ENCODE data around the gene CBLN3. TPM values are rescaled to one million over a fixed set of nuclear protein-coding genes. Genes with fewer than 3 reads are reported as not detected.

Gene CBLN3
- total RNA-seq, 1 donor from 2014 or later = 61.1 TPM

DNA sequence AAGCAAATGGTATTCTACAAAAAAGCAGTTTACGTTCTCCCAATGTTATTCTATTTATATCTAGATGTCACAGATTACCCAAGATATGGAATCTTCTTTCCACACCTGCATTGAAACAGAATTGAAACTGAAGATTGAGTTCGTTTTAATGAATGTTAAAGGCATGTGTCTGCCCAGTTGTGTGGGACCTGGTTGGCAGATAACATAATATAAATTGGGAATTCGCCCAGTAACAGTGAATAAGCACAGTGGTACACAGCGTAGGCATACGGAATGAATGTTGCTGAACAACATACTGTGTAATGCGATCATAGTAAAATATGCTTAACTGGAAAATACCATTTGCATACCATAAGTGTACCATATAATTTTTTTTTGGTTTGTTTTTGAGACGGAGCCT is 4.6 kb upstream of the CBLN3 start:
- no peak for ATAC-seq (ENCODE audit: low read depth)
- POLR2A ChIA-PET = interaction anchor here (0.6 to 4.2 kb wide), 3 partner anchors 101 to 298 kb away, joined by 3 to 44 read pairs (median 5); partner anchors contain the start of gene PSME1
- Mint-ChIP-seq H3K27ac (no peak overlapping the region), H3K4me1 (peaks cover 69% of the 10 kb centered on the region), H3K9me3 (no peaks in the 10 kb centered on the region), H3K36me3 (ENCODE audit: low read depth) (peaks cover 78% of the 10 kb centered on the region), H3K4me3 (no peak overlapping the region), H3K27me3 (no peaks in the 10 kb centered on the region)
- no peak for DNase-seq
- TF ChIP-seq, protein P1, sequence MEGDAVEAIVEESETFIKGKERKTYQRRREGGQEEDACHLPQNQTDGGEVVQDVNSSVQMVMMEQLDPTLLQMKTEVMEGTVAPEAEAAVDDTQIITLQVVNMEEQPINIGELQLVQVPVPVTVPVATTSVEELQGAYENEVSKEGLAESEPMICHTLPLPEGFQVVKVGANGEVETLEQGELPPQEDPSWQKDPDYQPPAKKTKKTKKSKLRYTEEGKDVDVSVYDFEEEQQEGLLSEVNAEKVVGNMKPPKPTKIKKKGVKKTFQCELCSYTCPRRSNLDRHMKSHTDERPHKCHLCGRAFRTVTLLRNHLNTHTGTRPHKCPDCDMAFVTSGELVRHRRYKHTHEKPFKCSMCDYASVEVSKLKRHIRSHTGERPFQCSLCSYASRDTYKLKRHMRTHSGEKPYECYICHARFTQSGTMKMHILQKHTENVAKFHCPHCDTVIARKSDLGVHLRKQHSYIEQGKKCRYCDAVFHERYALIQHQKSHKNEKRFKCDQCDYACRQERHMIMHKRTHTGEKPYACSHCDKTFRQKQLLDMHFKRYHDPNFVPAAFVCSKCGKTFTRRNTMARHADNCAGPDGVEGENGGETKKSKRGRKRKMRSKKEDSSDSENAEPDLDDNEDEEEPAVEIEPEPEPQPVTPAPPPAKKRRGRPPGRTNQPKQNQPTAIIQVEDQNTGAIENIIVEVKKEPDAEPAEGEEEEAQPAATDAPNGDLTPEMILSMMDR (IDR thresholded peaks at IDR 0.05) = no peak
- intact Hi-C loops (cut with micrococcal nuclease) = loop anchor here (5.0 kb wide), 3 partner anchors 37 to 1132 kb away; partner anchors contain the start of genes NYNRIN, PPP1R3E and TM9SF1
- CTCF ChIA-PET = interaction anchor here (4.2 to 9.3 kb wide), 2 partner anchors 68 to 103 kb away, joined by 44 to 353 read pairs; partner anchors contain the start of gene ADCY4

DNA sequence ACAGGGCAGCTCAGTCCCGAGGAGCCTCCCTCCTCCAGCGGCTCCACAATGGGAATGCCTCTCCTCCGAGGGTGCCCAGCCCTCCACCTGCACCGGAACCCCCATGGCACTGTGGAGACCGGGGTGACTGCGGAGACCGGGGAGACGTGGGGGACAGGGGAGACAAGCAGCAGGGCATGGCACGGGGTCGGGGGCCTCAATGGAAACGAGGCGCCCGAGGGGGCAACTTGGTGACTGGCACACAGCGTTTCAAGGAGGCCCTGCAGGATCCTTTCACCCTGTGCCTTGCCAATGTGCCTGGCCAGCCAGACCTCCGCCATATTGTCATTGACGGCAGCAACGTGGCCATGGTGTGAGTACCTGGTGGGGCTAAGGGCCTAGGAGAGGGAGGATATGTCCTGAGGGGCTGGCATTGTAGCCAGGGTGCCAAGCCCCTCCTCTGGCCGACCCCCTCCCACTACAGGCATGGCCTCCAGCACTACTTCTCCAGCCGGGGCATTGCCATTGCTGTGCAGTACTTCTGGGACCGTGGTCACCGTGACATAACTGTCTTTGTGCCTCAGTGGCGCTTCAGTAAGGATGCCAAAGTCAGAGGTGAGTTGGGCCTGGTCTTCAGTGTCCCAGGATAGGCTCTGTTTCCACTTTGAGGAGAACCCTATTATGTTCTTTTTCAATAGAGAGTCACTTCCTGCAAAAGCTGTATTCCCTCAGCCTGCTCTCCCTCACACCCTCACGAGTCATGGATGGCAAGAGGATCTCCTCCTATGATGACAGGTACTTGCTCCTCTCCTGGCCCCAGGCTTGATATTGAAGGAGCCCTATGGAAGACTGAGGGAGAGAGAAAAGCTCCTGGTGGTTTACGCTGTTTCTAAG is 3.0 kb upstream of the CBLN3 start:
- TF ChIP-seq, protein P1 (IDR thresholded peaks at IDR 0.05) = no peak
- POLR2A ChIA-PET = interaction anchor here (0.9 to 5.6 kb wide), 18 partner anchors 9 to 339 kb away, joined by 3 to 257 read pairs (median 18); partner anchors contain the start of genes ADCY4, CHMP4A, CIDEB and DCAF11
- no peak for ATAC-seq (ENCODE audit: low read depth)
- no peak overlapping the region for H3K27ac Mint-ChIP-seq
- peaks cover 63% of the 10 kb centered on the region for H3K36me3 Mint-ChIP-seq (ENCODE audit: low read depth)
- no peak for DNase-seq
- H3K4me1 Mint-ChIP-seq = peaks cover 60% of the 10 kb centered on the region
- H3K27me3 Mint-ChIP-seq = no peaks in the 10 kb centered on the region
- H3K9me3 Mint-ChIP-seq = no peaks in the 10 kb centered on the region
- intact Hi-C loops (cut with micrococcal nuclease) = loop anchor here (5.0 kb wide), 3 partner anchors 35 to 1130 kb away; partner anchors contain the start of genes NYNRIN, PPP1R3E and TM9SF1
- no peak overlapping the region for H3K4me3 Mint-ChIP-seq
- CTCF ChIA-PET = interaction anchor here (0.9 to 9.3 kb wide), 26 partner anchors 9 to 342 kb away, joined by 3 to 353 read pairs (median 6); partner anchors contain the start of genes ADCY4, CIDEB, LTB4R and MDP1

DNA sequence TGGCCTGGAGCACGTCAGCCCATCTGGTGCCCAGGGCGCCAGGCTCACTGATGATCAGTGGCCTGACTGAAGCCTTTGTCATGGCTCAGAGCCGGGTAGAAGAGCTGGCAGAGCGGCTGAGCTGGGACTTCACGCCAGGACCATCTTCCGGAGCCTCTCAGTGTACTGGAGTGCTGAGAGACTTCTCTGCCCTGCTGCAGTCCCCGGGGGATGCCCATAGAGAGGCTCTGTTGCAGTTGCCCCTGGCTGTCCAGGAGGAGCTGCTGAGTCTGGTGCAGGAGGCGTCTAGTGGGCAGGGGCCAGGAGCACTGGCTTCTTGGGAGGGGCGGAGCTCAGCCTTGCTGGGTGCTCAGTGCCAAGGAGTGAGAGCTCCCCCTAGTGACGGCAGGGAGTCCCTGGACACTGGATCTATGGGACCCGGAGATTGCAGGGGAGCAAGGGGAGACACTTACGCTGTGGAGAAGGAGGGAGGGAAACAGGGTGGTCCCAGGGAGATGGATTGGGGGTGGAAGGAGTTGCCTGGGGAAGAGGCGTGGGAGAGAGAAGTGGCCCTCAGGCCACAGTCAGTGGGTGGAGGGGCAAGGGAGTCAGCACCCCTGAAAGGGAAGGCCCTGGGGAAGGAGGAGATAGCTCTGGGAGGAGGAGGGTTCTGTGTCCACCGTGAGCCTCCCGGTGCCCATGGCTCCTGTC is 2.2 kb upstream of the CBLN3 start:
- TF ChIP-seq, protein P1 (IDR thresholded peaks at IDR 0.05) = peak; percentile 49
- ATAC-seq (ENCODE audit: low read depth) (peak; percentile 41), DNase-seq (peak; percentile 73)
- Mint-ChIP-seq H3K36me3 (ENCODE audit: low read depth) (peaks cover 56% of the 10 kb centered on the region), H3K27me3 (no peaks in the 10 kb centered on the region), H3K27ac (peak overlapping the region; percentile 97), H3K4me3 (peak overlapping the region; percentile 93), H3K9me3 (no peaks in the 10 kb centered on the region), H3K4me1 (peaks cover 53% of the 10 kb centered on the region)
- intact Hi-C loops (cut with micrococcal nuclease) = loop anchor here (1.0 to 5.0 kb wide), 20 partner anchors 11 to 1129 kb away; partner anchors contain the start of genes CHMP4A, DCAF11, DHRS1 and GMPR2
- POLR2A ChIA-PET = interaction anchor here (0.6 to 5.6 kb wide), 33 partner anchors 10 to 1112 kb away, joined by 3 to 257 read pairs (median 8); partner anchors contain the start of genes ADCY4, CHMP4A, CIDEB and DCAF11
- CTCF ChIA-PET = interaction anchor here (0.6 to 9.3 kb wide), 37 partner anchors 9 to 344 kb away, joined by 3 to 353 read pairs (median 5); partner anchors contain the start of genes ADCY4, CHMP4A, CIDEB and LTB4R

DNA sequence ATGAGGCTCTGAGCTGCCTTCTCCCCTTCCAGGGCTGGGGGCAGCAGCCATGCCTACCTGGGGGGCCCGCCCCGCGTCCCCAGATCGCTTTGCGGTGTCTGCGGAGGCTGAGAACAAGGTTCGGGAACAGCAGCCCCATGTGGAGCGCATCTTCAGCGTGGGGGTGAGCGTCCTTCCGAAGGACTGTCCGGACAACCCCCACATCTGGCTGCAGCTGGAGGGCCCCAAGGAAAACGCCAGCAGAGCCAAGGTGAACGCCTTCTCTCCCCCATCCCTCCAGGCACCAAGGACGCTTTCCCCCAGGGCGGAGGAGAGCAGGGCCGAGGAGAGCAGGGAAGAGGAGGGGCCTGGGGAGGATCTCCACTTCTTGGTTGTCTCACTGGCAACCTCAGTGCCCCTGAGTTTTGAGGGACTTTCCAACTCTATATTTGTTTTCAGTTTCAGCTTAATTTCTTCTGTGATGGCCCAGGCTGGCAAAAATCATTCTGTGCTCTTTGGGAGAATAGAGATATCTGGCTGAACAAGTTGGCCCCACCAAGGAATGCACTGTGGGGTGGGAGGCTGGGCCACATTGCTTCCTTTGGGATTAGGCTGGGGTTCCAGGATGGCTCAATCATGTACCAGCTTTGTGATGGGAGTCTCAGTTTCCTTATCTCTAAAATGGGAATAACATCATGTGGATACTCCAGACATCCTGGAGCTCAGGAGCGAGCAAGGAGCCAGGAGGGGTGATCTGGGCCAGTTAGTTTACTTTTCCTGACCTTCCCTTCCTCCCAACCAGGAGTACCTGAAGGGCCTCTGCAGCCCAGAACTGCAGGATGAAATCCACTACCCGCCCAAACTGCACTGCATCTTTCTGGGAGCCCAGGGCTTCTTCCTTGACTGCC is 1.5 kb upstream of the CBLN3 start:
- H3K4me1 Mint-ChIP-seq = peaks cover 45% of the 10 kb centered on the region
- H3K9me3 Mint-ChIP-seq = no peaks in the 10 kb centered on the region
- ATAC-seq (ENCODE audit: low read depth) = peak; percentile 67
- CTCF ChIA-PET = interaction anchor here (0.6 to 9.3 kb wide), 39 partner anchors 8 to 343 kb away, joined by 3 to 353 read pairs (median 4); partner anchors contain the start of genes ADCY4, CHMP4A, CIDEB and LTB4R
- POLR2A ChIA-PET = interaction anchor here (0.5 to 5.6 kb wide), 45 partner anchors 10 to 1336 kb away, joined by 3 to 257 read pairs (median 4); partner anchors contain the start of genes ACIN1, ADCY4, C14orf119 and CHMP4A
- H3K27me3 Mint-ChIP-seq = no peaks in the 10 kb centered on the region
- intact Hi-C loops (cut with micrococcal nuclease) = loop anchor here (1.0 to 5.0 kb wide), 20 partner anchors 11 to 1129 kb away; partner anchors contain the start of genes CHMP4A, DCAF11, DHRS1 and GMPR2
- TF ChIP-seq, protein P1 (IDR thresholded peaks at IDR 0.05) = no peak
- peak overlapping the region; percentile 97 for H3K27ac Mint-ChIP-seq
- peak overlapping the region; percentile 93 for H3K4me3 Mint-ChIP-seq
- peak; percentile 66 for DNase-seq
- peaks cover 48% of the 10 kb centered on the region for H3K36me3 Mint-ChIP-seq (ENCODE audit: low read depth)
